GM21526 (cell line): ENCODE results near the gene GFRA1.
"Not testable (repeated sequence)": the region's sequence is repeated elsewhere in the genome, so short reads cannot be mapped to it uniquely, and the experiment has no call there.

Experiments
- ATAC-seq: cut with Tn5 transposase; IDR thresholded peaks from one replicate; pipeline ENCODE4 v1.9.1; 2021; ENCODE audit warnings: moderate library complexity; ENCODE audit not compliant: unreplicated experiment, low FRiP score

The GFRA1 gene

DNA sequence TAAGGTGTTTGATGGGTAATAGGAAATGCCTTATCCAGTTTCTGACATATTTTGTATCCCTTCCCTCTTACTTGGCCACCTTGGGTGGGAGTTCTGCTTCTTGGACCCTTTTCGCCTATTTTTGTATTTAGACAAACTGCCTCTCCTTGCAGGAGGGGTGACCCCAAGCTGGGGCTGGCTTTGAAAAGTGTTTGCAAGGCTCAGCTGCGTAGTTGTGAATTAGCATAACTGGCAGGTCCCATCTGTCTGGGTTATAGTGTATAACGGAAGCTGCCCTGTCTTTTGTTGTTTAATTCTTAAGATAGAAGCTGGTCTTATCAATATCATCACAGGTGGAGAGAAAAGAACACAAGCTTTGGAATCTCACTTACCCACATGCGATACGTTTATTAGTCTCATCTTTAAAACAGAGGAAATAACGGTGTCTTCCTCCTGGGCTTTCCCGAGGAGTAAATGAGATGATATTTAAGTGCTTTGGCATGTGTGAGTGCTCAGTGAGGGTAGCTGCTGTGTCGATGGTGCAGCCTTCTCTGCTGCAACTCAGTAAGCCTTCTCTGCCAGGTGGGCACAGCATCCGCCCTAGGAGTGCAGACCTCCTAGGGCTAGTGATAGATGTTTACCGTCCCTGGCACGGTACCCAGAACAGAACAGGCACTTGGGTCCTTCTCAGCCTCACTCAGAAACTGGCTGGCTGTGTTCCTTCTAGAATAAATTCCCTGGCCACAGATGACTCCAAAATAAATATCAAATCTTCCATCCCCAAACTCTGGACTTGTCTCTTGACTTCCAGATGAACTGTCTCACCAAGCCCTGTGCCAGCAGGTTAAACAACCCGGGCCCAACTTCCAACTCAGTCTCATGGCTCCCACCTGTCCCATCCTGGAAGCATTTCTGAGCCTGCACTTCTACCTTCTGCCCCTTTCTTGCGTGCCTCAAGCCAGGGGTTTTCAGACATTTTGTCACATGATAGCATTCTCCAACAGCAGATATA, 227.3 kb downstream of the GFRA1 start:
- ATAC-seq = no peak

DNA sequence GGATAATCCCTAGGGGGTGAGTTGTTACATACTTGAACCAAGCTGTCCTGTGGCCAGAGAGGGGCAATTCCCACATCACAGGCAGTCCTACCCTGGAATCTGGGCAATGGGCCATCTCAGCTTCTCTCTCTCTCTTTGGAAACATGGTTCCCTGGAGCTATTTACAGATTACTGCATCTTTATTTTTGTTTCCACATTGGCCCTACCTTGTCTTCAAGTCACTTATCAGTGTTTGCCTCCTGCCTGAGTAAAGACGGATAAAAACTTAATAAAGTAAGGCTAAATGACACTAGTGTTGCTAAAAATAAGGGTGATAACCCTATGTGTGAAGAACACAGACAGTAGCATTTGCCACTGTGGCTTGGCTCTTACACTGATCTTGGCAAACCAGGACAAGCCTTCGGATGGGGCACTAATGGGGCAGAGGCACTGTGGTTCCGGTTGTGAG, 228.2 kb downstream of the GFRA1 start:
- no peak for ATAC-seq

DNA sequence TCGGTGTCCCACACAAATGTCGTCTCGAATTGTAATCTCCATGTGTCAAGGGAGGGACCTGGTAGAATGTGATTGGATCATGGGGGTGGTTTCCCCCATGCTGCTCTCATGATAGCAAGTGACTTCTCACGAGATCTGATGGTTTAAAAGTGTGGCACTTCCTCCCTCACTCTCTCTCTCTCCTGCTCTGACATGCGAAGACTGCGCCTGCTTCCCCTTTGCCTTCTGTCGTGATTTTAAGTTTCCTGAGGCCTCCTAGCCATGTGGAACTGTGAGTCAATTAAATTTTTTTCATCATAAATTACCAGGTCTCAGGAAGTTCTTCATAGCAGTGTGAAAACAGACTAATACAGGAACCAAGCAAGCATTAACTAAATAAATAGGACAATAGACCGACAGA, 229.1 kb downstream of the GFRA1 start:
- ATAC-seq = no peak

DNA sequence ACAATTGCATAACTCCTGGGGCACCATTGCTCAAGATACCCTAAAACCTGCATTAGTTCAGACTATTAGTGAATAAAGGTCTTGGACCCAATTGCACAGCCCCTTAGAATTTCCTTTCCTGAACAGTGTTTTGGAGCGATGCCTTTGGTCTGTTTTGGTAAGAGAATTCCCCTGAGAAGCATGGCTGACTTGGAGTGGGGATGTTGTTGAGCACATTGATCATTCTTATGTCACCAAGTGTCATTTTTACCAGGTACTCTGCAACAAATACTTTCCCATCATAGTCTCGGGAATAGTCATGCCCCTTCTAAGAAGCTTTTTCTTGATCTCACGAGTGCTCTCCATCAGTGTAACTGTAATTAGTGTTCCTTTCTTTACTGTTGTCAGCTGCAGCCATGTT, 229.7 kb downstream of the GFRA1 start:
- no peak for ATAC-seq

DNA sequence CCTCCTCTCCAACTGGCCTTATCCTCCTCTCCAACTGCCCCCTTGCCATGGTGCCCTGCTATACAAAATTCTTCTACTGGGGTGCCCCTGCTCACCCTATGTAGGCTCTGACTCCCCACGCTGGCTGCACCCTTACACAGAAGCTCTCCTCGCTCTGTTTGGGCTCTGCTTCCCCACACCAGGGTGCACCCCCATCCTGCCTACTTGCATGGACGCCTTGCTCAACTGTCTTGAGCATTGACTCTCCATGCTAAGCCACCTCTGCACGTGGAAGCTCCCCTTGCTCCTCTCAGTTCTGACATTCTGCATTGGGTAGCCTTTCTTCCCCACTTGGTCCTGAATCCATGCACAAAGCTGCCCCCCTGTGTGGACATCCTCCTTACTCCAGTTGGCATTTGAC, 231.1 kb downstream of the GFRA1 start:
- no peak for ATAC-seq

GRCh38 chr10:116039612-116040011, 233.4 kb downstream of the GFRA1 start:
- no peak for ATAC-seq

DNA sequence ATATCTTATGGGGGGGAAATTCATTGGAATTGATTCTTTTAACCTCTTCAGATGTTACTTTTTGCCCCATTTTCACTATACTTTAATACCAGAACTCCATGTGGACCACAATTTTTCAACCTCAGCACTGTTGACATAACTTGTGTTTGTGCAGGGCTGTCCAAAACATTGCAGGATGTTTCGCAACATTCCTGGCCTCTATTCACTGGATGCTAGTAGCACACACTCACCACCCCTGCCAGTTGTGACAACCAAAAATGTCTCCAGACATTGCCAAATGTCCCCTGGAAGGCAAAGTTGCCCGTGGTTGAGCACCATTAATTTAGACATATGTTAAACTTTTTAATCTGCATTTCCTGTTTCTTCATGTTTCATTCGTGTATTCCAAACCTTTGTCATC, 234.7 kb downstream of the GFRA1 start:
- ATAC-seq = no peak

DNA sequence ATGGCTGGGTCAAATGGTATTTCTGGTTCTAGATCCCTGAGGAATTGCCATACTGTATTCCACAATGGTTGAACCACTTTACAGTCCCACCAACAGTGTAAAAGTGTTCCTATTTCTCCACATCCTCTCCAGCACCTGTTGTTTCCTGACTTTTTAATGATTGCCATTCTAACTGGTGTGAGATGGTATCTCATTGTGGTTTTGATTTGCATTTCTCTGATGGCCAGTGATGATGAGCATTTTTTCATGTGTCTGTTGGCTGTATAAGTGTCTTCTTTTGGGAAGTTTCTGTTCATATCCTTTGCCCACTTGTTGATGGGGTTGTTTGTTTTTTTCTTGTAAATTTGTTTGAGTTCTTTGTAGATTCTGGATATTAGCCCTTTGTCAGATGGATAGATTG, 237.6 kb downstream of the GFRA1 start:
- not testable (repeated sequence) for ATAC-seq

DNA sequence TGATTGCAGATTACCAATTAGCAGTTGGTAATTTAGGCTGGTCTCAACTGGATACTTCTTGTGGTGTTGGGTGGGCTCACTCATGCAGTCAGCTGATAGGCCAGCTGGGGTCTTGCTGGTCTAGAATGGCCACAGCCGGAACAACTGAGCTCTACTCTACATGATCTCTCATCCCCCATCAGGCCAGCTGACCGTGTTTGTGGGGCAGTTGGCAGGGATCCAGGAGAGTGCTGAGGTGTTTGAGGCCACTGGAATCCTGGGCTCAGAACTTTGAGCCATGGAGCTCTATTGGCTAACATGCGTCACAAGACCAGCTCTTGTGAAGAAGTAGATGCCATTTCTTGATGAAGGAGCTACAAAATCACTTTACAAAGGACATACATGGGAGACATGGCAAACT, 242.4 kb downstream of the GFRA1 start:
- no peak for ATAC-seq

DNA sequence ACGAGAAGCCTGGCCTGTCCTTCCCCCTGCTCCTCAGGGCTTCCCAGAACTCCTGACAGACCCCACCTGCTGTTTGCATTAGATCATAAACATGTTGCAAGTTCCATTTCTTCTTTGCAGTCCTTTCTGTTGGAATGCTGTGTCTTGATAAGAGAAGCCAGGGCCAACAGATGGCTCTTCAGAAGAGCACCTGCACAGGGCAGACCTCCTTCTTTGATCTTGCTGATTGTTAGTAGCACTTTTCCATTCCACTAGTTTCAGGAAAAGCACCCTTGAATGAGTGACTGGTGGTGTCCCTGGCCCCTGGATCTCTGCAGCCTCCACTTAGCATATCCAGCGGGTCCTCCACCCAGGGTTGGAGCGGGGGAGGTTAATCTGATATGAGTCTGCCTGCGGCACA, 243.2 kb downstream of the GFRA1 start:
- no peak for ATAC-seq

DNA sequence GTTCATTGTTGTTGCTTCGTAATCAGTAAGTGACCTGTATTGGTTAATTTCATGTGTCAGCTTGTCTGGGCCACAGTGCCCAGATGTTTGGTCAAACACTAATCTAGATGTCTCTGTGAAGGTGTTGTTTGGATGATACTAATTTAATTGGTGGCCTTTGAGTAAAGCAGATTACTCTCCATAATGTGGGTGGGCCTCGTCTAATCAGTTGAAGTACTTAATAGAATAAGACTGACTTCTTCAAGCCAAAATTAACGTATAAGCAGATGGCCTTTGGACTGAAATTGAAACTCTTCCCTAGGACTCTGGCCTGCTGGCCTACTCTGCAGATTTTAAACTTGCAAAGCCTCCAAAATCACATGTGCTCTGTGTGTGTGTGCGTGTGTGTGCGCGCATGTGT, 245.7 kb downstream of the GFRA1 start:
- ATAC-seq = no peak

GRCh38 chr10:116026725-116027124, 246.3 kb downstream of the GFRA1 start:
- no peak for ATAC-seq

GRCh38 chr10:116026315-116026714, 246.7 kb downstream of the GFRA1 start:
- ATAC-seq = no peak

DNA sequence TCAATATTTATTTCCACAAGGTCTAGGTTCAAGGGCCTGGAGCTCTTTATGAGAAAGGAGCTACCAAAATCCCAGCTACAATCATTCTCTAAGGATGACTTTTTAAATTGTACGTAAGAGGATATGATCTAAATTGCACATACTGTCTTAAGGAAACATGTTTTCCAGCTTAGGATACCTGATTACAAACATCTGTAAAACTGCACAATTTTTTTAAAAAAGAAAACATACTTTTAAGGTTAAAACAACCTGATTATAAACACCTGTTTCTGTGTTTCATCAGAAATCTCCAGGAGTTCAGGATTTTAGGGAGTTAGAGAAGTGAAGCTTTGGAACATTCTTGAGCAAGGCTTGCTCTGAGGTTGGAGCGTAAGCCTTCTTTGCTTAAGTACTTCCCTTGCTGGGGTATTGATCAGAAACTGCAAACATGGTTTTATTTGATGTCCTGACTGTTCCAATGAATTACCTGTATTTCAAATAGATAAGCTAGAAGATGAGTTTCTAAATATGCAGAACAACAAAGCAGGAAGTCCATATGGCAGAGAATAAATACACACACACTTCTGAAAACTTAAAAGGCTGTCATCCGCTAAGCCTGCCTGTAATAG, 248.6 kb downstream of the GFRA1 start:
- ATAC-seq = no peak

GRCh38 chr10:116017405-116017804, 255.6 kb downstream of the GFRA1 start:
- no peak for ATAC-seq

GRCh38 chr10:116015583-116016333, 257.2 kb downstream of the GFRA1 start:
- no peak for ATAC-seq

DNA sequence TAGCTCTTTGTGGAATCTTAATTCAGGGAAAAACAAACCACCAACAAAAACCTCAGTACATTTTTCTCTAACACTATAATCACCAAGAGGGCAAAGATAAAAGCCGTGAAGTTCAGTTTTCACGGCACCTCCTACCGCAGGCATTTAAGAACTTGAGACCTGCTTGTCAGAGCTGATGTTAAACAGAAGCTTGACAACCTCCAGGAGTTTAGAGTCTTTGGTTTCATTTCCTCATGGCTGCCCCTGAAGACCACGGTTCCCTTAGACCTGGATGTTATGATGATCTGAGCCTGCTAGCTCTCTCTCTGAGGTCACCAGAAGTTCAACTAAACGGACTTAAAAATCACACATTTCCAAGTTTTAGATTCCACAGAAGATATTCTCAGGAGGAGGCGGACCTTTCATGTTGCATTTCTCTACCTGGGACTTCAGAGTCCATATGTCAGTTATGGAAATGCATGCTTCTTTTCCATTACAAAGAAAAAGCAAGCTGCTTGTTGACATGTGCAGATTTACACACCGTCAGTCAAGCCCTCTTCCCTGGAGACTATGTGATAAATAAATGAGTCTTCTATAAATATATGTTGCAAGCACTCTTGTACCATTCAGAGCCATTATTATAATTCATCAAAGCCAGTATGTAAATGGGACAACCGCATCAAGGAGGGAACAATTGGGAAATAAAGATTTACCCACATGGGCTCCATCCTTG, 258.0 kb downstream of the GFRA1 start:
- no peak for ATAC-seq

GRCh38 chr10:116014326-116014725, 258.7 kb downstream of the GFRA1 start:
- no peak for ATAC-seq

GRCh38 chr10:116011929-116012328, 261.1 kb downstream of the GFRA1 start:
- no peak for ATAC-seq

DNA sequence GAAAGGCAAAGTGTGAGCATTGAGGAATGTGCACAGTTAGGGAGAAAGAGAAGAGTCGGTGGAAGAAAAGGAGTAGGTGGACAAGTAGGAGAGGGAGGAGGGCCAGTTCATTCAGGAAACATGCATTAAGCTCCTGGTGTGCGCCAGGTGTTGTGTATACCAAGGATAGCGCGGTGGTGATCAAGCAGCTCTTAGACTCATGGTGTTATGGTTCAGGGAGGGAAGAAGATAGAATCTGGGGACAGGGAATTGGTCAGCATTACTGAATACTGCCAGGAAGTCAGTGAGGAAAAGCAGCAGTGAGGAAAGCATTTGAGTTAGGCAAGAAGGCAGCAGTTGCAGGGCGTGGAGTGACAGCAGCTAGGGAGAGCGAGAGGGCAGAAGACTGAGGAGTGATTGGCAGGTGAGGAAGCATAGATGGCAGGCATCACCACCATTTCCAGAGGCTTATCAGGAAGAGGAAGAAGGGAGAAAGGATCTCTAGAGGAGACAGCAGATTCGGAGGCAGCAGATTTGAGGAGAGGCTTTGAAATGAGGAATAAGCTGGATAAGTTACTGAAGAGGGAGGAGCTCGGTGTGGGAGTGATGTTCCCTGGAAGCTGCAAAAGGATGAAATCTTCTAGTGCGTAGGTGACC, 265.6 kb downstream of the GFRA1 start:
- no peak for ATAC-seq
